ENCODE data around the gene NMNAT1.
"Not testable (repeated sequence)": the region's sequence is repeated elsewhere in the genome, so short reads cannot be mapped to it uniquely, and the experiment has no call there.

Gene NMNAT1

GRCh38 chr1:9960011-9960410 is 16.7 kb downstream of the NMNAT1 start:
- no peak for TF ChIP-seq ZNF274 (IDR thresholded peaks at IDR 0.05; ENCODE audit: low read depth, low read length)
- H3K4me3 ChIP-seq (ENCODE audit: low read length): no peak overlapping the region

GRCh38 chr1:9960706-9961562 is 17.7 kb downstream of the NMNAT1 start:
- TF ChIP-seq ZNF274 (IDR thresholded peaks at IDR 0.05; ENCODE audit: low read depth, low read length): no peak
- H3K4me3 ChIP-seq (ENCODE audit: low read length): no peak overlapping the region

GRCh38 chr1:9984253-9984652 is 41.0 kb downstream of the NMNAT1 start:
- no peak overlapping the region for H3K4me3 ChIP-seq (ENCODE audit: low read length)
- TF ChIP-seq ZNF274 (IDR thresholded peaks at IDR 0.05; ENCODE audit: low read depth, low read length): no peak

- H3K4me3 ChIP-seq (ENCODE audit: low read length): no peak overlapping the region
- no peak for TF ChIP-seq ZNF274 (IDR thresholded peaks at IDR 0.05; ENCODE audit: low read depth, low read length)
Observed at GRCh38 chr1:9985001-9985400, 41.7 kb downstream of the NMNAT1 start.

- TF ChIP-seq ZNF274 (IDR thresholded peaks at IDR 0.05; ENCODE audit: low read depth, low read length): no peak
Observed at GRCh38 chr1:9989773-9990172, 46.5 kb downstream of the NMNAT1 start.

GRCh38 chr1:9990944-9991343 is 47.7 kb downstream of the NMNAT1 start:
- no peak for TF ChIP-seq ZNF274 (IDR thresholded peaks at IDR 0.05; ENCODE audit: low read depth, low read length)
- H3K4me3 ChIP-seq (ENCODE audit: low read length): no peak overlapping the region

More at GRCh38 chr1:9989773-9990172, 46.5 kb downstream of the NMNAT1 start:
- no peak overlapping the region for H3K4me3 ChIP-seq (ENCODE audit: low read length)

GRCh38 chr1:9992910-9993309 is 49.6 kb downstream of the NMNAT1 start:
- H3K4me3 ChIP-seq (ENCODE audit: low read length): no peak overlapping the region
- no peak for TF ChIP-seq ZNF274 (IDR thresholded peaks at IDR 0.05; ENCODE audit: low read depth, low read length)

GRCh38 chr1:9993561-9994075 is 50.3 kb downstream of the NMNAT1 start:
- no peak for TF ChIP-seq ZNF274 (IDR thresholded peaks at IDR 0.05; ENCODE audit: low read depth, low read length)
- H3K4me3 ChIP-seq (ENCODE audit: low read length): no peak overlapping the region

GRCh38 chr1:9996624-9997582 is 53.6 kb downstream of the NMNAT1 start, which contains the start of gene RBP7:
Gene RBP7 (plus strand): TSS chr1:9997228. CDS start chr1:9997259, 31 bp downstream.
- peak within 1 kb of the TSS; percentile 32; the same call in 1 of the 2 replicates for H3K4me3 ChIP-seq (ENCODE audit: low read length)
- no peak for TF ChIP-seq ZNF274 (IDR thresholded peaks at IDR 0.05; ENCODE audit: low read depth, low read length)

- no peak for TF ChIP-seq ZNF274 (IDR thresholded peaks at IDR 0.05; ENCODE audit: low read depth, low read length)
- H3K4me3 ChIP-seq (ENCODE audit: low read length): no peak overlapping the region
Observed at GRCh38 chr1:10001016-10001665, 57.9 kb downstream of the NMNAT1 start.

- H3K4me3 ChIP-seq (ENCODE audit: low read length): not testable (repeated sequence)
Observed at GRCh38 chr1:10005248-10005647, 62.0 kb downstream of the NMNAT1 start.

GRCh38 chr1:10007169-10007568 is 63.9 kb downstream of the NMNAT1 start:
- H3K4me3 ChIP-seq (ENCODE audit: low read length): no peak overlapping the region
- TF ChIP-seq ZNF274 (IDR thresholded peaks at IDR 0.05; ENCODE audit: low read depth, low read length): no peak

GRCh38 chr1:10014016-10014415 is 70.7 kb downstream of the NMNAT1 start:
- TF ChIP-seq ZNF274 (IDR thresholded peaks at IDR 0.05; ENCODE audit: low read depth, low read length): no peak

GRCh38 chr1:10019561-10019960 is 76.3 kb downstream of the NMNAT1 start:
- no peak overlapping the region for H3K4me3 ChIP-seq (ENCODE audit: low read length)
- no peak for TF ChIP-seq ZNF274 (IDR thresholded peaks at IDR 0.05; ENCODE audit: low read depth, low read length)

More at GRCh38 chr1:10014016-10014415, 70.7 kb downstream of the NMNAT1 start:
- H3K4me3 ChIP-seq (ENCODE audit: low read length): no peak overlapping the region
